ENCODE results near the gene CATSPERE.

- TF ChIP-seq CTCF (IDR thresholded peaks at IDR 0.05) = no peak
- no peak for TF ChIP-seq ZFX (IDR thresholded peaks at IDR 0.05; ENCODE audit: borderline replicate concordance)
These were observed 194.1 kb downstream of the CATSPERE start for GRCh38 chr1:244655186-244655585.

All from 22Rv1 (cell line).